Measurements from ENCODE around the gene KCTD1. TPM values are rescaled to one million over a fixed set of nuclear protein-coding genes. Genes with fewer than 3 reads are reported as not detected.

Gene KCTD1
- total RNA-seq, 1 donor from 2014 or later: 22.8 TPM

DNA sequence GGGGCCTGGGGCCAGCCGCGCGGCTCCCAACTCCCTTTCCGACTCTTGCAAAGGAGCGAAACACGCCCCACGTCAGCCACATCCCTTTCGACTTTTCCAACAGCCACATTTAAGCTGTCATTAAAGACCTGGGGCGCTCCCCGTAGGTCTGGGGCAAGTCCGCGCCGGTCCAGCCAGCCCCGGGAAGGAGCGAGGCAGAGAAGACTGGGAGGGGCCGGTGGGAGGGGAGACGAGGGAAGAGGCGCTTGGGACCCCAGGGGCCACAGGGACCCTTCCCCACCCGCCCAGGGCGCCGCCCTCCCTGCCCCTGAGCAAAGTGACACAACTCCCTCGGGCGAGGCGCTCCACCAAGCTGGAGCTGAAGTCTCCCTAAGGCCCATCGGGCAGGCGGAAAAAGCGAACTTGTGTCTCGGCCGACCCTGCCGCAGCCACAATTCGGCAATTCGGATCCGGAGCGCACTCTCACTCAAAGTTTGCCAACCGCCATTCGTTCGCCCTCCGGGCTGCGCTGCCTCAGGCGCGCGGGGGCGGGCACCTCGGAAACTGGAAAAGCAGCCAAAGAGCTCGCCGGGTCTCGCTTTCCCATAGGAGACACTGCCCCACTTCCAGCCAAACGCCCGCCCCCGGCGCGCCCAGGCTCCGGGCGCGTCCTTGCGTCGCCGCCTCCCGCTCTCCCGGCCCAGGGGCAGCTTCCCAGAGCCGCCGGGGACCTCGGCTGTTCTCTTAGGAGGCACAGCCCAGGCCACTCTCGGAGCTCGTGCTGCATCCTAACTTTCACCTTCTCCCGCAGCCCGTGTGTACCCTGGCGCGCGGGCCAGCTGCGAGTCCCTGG lies 1.1 kb upstream of the KCTD1 start:
- peak; percentile 53 for DNase-seq

DNA sequence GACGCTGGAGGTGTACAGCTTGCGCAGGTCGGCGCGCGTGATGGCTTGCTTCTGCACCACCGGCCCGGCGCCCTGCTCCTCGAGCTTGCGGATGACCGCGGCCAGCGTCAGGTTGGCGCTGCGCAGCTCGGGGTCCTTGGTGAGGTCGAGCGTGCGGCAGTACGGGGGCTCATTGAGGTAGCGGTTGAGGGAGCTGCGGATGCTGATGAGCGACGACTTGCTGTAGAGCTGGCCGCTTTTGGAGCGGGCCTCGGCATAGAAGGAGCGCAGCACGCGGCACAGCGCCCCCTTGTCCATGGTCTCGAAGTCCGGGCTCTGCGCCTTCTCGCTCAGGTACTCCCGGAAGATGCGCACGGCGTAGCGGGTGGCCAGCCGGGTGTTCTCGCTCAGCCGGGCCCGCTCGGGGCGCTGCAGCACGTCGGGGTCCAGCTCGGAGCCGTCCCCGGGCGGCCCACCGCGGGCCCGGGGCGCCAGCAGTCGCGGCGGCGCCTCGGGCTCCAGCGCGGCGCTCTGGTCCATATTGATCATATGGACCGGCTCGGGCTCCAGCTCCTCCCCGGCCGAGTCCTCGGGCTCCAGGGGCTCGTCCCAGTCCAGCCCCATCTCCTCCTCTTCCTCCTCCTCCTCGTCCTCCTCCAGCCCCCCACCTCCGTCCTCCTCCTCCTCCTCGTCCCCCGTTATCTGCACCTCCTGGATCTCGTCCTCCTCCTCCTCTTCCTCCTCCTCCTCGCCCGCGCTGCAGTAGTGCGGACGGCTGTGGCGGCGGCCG lies 523 bp downstream of the KCTD1 start:
- peak; percentile 52 for DNase-seq

DNA sequence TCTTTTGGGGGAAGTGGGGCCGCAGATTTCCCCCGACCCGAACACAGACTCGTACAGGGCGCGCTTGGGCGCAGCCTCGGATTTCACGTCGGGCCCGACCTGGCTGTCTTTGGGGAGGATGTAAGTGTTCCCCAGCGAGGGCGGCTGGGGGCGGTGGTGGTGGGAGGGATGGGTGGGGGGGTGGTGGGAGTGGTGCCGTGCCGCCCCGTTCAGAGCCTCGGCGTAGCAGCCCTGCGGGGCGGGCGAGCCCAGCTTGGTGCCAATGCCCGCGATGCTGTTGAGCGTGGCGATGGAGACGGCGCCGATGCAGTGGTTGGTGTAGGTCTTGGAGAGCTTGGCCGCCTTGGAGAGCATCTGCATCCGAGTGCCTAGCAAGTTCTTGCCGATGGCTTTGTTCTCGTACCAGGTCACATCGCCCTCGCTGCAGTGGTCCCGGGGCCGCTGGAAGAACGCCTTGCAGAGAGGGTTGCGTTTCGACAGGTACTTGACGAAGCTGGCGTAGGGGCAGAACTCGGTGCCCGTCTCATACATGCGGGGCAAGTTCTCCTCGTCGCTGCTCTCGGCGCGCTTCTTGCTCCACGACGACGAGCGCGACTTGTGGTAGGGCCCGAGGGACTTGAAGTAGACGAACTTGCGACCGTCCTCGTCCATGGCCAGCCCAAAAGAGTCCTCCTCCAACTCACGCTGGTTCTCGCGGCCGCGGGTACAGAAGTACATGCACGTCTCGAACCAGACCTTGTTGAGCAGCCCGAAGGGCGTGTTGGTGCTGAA lies 1.3 kb downstream of the KCTD1 start:
- no peak for DNase-seq

DNA sequence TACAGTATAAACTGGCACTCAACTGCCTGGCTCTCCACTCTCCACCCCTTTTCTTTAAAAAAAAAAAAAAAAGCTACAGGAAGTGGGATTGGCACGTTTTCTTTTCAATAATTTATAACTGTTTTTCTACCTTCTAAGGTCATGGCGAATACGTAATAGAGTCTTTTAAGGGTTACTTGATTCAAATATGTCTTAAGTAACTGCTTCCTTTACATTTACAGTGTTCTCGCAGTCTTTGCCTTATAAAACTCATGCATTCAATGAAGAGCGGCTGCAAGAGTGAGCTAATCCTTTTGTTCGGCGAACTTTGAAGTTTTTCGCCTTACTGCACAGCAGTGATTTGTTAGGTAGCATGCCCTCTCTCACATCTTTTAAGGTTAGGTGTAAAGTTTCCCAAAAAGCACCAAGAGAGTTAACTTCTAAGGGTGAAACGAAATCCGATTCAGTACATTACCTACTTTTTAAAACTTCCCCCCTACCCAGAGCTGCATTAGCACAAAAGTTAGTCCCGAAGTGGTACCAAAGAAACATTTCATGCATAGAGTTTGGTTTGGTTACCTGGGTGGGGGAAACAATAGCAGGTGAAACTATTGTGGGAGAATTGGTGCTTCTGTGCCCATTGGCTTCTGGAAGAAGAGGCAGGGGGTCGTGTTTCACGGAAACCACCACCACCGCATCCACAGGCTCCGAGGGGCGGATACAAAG lies 2.0 kb downstream of the KCTD1 start:
- DNase-seq: no peak

DNA sequence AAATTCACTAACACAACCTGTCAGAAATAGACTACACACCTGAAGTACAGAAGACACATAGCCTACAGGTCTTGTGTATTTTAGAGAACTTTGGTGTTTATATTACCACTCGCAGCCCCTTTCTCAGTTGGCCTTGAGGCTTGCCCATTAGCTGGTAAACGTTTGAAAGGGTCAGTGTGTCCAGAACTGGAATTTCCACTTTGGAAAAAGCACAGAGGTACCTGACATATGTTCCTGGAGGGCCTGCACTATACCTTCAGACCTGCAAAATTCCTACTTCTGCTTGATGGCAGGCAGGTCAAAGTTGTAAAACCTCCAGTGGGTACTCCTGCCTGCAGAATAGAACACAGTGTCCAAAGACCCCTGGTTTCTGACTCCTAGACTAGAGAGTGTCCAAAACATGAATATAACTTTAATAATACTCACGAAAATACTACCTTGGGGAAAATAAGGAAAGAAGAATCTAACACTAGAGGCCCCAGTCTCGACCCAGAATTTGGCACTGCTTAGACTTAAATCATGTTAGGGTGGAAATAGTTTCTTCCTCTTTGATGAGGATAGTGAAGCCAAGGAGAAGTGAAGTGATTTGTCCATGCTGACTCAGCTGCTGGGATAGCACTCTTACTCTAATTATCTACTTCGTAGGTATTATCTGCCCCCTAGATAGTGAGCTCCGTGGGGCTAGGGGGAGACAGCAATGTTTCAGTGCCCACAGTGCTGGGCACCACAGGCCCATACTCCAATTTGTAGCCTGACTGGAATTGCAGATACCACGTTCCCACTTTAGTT lies 2.8 kb downstream of the KCTD1 start:
- DNase-seq: no peak

DNA sequence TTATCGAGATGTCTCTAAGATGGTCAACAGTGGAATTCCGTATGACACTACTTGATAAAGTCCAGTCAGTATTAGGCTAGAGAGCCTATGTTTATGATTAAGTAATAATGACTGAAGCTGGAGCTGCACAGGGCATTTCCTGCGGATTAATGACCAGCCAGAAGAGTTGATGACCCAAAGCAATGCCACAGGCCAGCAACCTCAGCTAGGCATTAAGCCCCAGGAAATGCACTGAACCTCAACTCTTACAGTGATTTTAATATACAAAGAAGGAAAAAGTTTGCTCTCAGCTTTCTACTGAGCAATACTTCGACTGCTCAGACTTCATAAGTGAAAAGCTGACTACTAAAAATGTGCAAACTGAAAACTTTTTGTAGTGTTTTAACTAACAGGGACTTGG lies 3.9 kb downstream of the KCTD1 start:
- no peak for DNase-seq

DNA sequence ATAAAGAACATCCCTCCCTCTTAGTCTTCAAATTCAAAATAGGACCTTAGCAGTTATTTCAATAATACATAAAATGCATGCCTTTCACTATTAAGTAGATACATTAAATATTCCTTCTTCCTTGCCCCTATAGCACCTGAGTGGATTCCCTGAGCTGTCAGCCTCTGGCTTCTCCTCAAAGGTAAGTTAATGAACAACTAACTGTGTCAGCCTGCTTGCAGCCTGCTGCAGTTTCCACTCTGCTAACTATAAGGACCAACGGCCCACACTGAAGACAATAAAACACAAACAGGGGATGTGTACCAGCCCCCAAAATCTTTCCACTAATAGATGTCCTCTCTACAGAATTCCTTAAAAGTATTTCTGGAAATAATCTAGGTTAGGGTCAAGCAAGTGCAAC lies 5.0 kb downstream of the KCTD1 start:
- DNase-seq: no peak

DNA sequence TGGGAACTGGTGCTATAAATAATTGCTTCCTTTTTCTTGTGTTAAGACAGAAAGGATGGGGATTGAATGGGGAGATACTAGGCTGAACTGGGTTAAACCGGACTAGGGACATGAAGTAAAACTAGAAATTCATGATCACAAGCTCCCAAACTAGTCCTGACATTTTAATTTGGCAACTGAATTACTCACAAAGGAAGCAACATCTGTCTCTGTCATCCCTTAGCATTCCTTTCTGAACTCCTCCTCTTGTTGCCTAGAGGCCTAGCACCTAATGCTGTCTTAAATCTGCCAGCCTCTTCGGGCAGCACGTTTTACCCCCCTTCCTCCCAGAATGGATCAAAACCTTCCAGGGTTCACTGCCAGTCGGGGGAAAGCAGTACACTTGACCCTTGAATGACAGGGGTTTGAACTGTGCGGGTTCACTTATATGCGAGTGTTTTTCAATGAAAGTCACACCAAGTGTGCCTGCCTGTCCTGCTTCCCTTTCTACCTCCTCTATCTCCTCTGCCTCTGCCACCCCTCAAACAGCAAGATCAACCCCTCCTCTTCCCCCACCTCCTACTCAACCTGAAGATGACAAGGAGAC lies 8.2 kb downstream of the KCTD1 start:
- no peak for DNase-seq

DNA sequence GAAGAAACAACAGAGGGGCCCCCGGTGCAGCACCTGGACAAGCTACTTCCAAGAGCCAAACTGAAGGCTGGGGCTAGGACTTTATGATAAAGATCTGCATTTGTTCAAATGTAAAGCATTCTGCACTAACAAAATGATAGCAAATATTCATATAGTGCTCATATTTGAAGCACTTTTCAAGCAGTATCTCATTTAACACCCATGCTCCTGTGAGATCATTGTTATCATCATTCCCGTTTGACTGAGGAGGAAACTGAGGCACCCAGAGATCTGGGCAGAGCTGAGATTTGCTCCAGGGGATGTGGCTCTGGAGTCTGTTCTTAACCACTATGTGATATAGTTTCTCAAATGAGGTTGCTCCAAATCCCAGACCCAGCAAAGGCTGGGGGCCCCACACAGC lies 9.8 kb downstream of the KCTD1 start:
- DNase-seq: no peak

DNA sequence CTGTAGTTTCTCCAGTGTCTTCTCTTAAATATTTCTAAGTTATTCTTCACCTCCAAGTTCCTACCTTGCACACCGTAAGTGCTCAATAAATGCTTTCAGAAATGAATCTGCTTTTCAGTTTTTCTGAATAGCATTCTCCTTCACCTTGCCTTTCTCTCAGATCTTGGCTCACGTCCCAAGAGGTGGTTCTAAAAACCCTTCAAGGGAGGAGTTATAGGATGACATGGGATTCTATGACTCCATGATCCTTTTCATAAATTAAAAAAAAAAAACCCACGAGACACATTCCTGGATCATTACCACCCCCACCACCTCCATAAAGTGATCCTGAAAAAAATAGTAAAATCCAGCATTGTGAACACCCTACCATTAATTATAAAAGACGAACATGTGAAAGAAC lies 11.7 kb downstream of the KCTD1 start:
- DNase-seq: no peak

DNA sequence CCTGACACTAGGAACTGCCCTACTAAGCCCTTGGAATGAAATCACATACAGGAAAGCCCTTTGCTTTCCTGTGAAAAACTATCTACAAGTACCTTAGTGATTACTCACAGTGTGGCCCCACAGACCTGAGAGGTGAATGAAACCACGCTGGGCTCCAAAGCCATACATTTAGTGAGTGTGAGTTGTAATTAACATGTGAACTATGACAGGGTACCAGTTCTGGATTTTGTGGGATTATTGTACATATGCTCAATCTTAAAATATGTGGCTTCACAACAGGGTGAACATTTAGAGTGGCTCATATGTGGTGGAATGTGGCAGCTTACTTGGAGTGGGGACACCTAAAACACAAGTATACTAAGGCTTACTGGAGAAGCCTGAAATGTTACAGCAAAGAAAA lies 12.3 kb downstream of the KCTD1 start:
- no peak for DNase-seq

DNA sequence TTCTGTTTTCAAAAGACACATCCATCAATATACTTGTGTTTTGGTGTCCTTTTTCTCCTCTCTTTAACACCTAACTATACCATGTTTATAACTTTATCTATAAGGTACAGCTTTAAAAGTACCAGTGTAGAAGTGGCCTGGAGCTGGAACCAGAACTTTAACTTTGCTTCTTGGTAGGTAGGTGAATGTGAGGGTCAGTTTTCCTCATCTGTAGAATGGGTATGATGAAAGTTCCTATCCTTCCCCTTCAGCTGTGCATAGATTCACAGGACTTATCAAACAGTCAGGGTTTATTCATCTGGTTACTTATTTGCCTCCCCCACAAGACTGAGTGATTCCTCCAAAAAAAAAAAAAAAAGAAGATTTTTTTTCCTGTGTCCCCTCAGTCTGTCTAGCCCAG lies 12.7 kb downstream of the KCTD1 start:
- DNase-seq: no peak

DNA sequence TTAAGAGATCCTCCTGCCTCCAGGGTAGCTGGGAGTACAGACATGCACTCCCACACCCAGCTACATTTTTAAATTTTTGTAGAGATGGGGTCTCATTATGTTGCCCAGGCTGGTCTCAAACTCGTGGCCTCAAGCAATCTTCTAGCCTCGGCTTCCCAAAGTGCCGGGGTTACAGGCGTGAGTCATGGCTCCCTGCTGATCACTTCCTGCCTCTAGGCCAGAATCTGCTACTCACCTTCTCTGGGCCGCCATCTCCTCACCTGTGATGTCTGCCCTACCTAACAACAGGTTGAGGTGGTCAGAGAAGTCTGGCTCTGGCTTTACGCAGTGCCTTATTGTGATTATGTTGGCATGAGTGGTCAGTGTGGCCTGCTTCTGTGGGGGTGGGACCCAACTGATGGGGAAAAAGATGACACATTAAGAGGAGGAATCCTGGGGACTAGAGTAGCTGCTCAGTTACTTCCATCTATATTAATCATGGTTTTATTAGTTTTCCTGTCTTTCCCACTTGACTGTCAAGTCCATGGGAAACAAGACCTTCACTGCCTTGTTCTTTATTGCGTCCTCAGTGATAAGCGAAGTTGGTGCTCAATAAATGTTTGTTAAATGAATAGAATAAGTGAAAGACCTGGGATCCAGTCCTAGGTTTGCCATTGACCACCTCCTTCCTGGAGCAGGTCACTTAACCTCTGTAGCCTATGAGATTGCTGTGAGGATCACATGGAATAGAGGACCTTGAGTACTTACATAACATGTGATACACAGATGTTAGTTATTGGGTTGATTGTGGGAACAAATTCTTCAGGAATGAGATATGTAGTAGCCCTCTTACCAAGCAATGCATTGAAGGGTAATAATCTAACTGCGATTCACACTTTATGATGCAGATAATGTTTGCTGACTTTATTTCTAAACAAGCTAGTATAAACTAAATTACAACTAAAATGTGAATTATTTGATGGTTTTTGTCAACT lies 15.7 kb downstream of the KCTD1 start:
- DNase-seq: no peak

DNA sequence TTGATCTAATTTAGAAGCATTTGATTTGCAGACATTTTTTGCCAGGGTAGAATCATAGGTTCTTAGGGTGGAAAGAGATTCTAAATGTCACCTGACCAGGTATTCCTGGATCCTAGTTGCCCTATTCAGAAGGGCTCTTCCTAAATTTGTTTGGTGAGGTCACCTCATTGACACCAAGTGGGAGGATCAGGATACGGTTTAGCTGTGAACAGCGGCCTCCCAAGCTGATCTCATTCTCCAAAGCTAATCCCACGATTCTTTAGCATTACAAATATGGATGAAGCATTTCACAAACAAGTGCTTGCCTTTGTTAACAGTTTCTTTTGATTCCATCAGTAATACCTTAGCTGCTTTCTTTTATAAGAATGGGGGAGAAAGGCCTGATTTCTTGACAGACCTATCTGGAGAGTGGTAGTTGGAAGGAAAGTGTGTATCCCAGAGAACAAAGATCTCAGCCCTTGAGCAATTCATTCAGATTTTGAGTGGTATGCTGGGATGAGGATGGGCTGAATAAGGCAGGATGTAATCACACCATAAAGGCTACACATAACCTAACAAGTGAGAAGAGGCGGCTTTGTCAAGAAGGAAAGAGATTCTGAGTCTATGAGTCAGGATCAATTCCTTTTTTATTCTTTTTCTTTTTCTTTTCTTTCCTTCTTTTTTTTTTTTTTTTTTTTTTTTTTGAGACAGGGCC lies 16.6 kb downstream of the KCTD1 start:
- no peak for DNase-seq

DNA sequence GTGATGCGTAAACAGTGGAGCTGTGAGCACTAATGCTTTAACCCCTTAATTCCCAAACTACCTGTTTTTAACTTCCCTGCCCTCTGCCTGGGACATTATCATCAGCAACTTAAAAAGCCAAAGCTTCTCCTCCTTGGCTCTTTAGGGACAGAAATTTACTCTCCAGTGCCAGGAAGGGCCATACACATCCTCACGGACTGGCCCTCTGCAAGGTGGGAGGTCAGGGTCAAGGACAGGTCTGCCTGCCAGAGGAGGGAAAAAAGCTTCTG lies 21.5 kb downstream of the KCTD1 start:
- no peak for DNase-seq

DNA sequence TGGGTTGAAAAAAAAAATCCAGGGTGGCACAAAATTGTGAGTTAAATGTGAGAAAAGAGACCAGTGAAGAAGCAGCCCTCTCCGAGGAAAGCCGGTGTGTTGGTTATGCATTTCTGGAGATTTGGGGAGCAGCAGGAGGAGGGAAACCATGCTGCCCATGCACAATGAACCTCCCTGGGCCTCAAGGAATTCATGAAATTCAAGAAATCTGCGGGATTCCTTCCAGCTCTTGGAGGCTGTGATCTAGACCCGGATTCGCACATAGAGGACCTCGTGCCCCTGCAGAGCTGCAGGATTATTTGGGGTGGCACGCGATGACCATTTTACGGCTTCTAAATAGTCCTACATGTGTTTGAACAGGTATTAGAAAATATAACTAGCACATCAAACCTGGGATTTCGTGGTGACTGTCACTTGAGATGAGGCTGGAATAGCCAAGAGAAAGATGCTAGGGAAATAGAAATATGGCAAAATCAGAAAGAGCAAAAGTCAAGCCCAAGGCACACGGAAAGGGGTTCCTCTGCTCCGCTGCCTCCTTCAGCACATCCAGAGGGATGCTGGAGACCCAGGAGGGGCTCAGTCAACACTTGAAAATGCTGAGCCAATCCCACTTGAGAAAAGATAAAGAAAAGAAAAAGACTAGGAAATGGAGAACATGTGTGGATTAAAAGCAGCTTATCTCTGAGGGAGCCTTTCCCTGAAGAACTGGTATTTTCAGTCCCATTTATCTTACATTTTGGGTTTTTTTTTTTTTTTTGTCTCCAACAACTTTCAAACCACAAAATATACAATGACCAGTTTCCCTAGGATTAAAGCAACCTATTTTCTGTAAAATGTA lies 22.0 kb downstream of the KCTD1 start:
- no peak for DNase-seq

DNA sequence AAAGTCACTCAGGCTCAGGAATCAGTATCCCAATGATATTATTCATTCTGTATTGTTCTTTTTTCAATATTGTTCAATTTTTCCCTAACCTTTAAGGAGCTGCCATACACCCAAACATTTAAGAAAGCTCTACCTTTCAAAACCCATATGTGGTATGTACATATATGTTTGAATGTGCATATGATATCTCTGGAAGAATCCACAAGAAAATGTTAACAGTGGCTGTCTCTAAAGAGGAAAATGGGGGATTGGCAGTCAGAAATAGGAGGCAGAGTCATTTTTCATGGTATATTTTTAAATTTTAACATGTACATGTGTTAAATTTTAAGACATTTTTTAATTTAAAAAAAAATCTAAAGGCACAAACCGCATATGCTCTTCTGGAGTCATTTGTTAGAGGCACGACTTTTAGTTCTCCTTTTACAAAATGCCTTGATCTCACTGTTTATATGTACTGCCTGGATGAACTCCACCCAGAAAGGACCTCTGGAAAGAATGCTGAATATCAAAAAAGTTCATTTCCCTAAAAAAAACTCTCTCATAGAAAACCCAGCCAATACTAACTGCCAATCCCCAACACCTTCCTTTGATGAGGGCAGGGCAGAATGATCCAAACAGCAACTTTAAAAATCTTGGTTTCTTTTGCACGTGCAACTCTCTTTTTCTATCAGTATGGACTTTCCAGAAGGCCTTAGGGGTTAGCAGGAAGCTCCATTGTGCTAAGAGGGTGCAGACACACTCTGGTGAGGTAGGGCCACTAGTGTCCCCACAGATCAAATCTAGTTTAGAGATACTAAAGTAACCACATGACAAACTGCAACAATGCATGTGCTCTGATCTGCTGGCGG lies 23.6 kb downstream of the KCTD1 start:
- no peak for DNase-seq

DNA sequence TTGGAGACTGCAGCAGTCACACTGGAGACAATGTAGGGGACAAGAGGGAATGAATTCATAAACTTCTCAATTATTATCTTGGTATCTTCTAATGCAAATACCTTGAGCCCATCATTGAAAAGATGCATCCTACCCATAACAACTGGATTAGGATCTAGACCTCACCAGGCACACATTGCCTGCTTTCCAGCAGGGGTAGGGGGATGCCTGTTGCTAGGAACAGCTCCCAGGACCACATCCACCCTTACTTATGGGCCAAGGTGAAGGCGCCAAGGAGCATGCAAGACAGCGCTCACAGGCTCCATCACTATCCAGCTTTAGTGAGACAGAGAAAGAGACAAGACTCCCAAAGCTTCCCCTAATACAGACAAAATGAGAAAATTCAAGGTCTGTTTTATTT lies 24.4 kb downstream of the KCTD1 start:
- DNase-seq: no peak
